Measurements from ENCODE around the gene WNT2.
"Not testable (repeated sequence)": the region's sequence is repeated elsewhere in the genome, so short reads cannot be mapped to it uniquely, and the experiment has no call there.

WNT2 gene

DNA sequence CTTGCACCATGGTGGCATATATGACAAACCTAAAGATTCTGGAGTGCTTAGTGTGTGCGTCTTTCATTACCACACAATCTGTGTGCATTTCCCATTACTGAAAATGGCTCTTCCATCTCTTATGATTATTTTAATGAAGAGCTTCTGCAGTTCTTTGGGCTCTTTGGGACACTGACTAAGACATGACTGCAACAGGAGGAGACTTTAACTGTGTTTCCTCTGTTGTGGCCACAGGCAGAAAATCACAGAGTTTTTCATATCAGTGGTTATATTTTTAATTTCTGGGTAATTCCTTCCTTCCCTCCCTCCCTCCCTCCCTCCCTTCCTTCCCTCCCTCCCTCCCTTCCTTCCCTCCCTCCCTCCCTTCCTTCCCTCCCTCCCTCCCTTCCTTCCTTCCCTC is 58.1 kb downstream of the WNT2 start:
- no peak for DNase-seq (ENCODE audit: low spot score)

GRCh38 chr7:117262546-117262945 is 60.3 kb downstream of the WNT2 start:
- no peak for DNase-seq (ENCODE audit: low spot score)

DNA sequence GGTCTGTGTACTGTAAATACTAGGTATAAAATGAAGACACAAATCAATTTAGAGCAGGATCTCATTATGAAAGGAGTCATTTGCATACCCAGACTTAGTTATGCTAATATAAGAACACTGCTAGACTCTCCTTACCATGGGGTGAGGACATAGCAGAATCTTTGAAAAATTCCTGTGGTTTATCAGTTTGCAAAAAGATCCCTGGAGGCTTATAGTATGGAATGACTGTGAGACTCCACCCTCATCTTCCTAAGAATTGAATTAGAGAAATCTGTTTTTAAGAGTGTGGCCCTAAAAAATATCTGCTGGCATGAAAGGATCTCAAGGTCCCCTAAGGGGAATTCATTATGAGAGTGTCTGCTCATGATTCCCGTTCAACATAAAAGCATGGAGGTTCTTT is 63.2 kb downstream of the WNT2 start:
- DNase-seq (ENCODE audit: low spot score): no peak

- no peak for DNase-seq (ENCODE audit: low spot score)
Observed at GRCh38 chr7:117251687-117252086, 71.2 kb downstream of the WNT2 start.

GRCh38 chr7:117250801-117251200 is 72.1 kb downstream of the WNT2 start:
- DNase-seq (ENCODE audit: low spot score): no peak

- DNase-seq (ENCODE audit: low spot score): no peak
Observed at GRCh38 chr7:117250245-117250644, 72.6 kb downstream of the WNT2 start.

GRCh38 chr7:117249696-117250095 is 73.2 kb downstream of the WNT2 start:
- no peak for DNase-seq (ENCODE audit: low spot score)

GRCh38 chr7:117248829-117249228 is 74.0 kb downstream of the WNT2 start:
- no peak for DNase-seq (ENCODE audit: low spot score)

GRCh38 chr7:117247809-117248208 is 75.0 kb downstream of the WNT2 start:
- DNase-seq (ENCODE audit: low spot score): no peak

GRCh38 chr7:117245703-117246102 is 77.2 kb downstream of the WNT2 start:
- DNase-seq (ENCODE audit: low spot score): not testable (repeated sequence)

DNA sequence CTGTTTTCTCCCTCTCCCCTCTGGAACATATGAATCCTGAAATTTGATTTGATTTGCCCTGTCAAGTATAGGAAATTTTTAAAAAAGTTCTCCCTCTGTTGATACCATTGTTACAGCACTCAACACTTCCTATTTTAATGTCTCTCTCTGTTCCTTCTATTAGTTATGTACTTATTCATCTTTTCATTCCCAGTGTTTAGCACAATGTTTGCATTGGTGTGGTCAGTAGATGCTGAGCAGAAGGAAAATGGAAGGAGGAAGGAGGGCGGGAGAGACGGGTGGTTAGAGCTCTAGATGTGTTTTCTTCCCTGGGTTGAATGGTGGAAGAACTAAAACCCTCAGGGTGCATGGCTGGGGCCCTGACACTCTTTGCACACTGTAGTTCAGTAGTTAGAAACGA is 79.5 kb downstream of the WNT2 start:
- DNase-seq (ENCODE audit: low spot score): no peak

GRCh38 chr7:117241088-117241487 is 81.8 kb downstream of the WNT2 start:
- DNase-seq (ENCODE audit: low spot score): no peak

DNA sequence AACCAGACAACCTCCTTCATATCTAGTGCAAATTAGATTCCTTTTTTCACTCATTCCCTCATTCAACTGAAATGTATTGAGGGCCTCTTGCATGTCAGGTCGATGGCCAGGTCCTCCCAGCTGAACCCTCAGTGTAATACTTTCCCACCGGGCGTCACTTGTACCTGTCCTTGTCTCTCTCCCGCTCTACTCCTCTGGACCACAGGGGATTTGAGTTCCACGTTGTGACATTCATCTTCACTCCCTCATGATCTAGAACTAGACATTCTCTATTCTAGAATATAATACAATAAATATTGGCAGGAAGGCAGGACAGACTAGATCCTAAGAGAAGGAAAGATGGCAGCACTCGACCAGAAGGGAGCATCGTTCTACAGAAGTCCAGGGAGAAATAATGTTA is 83.9 kb downstream of the WNT2 start:
- no peak for DNase-seq (ENCODE audit: low spot score)

DNA sequence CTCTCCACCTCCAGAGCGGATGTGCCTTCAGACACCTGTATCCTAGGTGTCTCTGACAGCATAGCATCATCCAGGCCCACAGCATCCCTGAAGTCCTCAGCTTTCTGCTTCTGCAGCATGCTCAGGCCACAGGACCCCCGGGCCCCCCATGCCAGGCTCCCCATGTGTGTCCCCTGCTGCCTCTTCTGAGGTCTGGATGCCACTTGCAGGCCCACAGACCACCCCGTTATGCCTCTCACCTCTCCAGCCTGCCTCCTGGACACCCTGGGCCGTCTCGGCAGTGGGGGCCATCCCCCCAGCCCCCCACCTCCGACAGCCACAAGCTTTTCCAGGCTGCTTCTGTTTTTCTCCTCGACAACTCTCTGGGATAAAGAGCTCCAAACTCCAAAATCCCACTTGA is 84.4 kb downstream of the WNT2 start:
- no peak for DNase-seq (ENCODE audit: low spot score)

- no peak for DNase-seq (ENCODE audit: low spot score)
Observed at GRCh38 chr7:117237646-117238045, 85.2 kb downstream of the WNT2 start.

DNA sequence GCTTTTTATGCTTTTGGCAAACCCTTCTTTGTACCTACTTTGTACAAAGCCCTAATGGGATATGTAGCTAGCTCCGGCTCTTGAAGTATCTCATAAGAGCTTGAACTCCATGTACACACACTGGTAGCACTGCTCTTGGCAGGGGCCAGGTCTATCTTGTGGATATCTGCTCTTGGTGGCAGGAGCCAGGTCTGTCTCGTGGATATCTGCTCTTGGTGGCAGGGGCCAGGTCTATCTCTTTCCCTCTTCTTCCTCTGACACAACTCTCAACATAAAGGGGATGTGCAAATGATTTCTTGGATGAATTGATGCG is 91.9 kb downstream of the WNT2 start:
- DNase-seq (ENCODE audit: low spot score): no peak

DNA sequence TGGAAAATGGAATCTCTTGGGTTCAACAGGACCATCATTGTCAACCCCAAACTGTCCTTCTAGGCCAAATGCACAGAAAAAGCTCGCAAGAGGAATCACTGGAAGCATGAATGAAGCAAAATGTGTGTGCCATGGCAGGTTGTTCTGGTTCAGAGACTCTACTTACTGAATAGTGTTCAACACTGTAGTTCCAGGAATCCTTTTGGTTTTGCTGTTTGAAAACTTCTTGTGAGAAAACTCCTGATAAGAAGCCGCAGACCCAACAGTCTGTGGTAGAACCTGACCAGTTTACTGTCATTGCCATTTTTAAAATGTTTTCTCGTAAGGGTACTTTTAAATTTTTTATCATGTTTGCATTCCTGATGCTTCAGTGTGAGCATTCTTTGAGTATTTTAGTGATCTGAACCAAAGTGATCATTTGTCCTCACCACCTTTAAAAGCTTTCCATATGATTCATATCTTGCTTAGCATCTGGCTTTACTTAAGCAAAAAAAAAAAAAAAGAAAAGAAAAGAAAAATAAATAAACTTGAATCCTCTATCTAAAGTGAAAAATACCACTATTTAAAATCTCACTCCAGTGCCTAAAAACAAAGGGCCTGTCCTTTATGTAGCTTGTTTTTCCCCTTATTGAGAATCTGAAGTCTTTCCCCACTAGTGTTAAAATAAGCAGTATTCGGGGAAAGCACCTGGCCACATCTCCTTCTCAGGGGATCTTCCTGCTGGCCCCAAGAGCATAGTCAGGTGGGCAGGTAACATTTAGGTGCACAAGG is 92.4 kb downstream of the WNT2 start:
- DNase-seq (ENCODE audit: low spot score): no peak

DNA sequence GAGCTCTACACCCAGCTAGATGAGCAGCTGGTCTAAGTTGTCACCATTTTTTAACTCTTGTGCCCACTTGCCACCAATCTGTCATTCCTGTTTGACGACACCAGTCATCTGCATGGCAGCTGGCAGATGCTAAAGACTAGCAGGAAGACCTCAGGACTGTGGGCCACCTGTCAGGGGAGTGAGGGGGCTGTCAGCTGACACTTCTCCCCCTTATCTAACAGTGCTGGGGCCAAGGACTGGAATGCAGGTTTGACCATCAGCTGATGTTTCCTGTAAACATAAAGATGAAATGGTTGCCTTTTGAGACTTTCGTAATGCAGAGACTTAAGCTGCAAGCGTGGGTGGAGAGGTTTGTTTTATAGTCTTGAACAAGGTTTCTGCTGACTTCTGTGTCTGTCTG is 93.5 kb downstream of the WNT2 start:
- DNase-seq (ENCODE audit: low spot score): no peak

DNA sequence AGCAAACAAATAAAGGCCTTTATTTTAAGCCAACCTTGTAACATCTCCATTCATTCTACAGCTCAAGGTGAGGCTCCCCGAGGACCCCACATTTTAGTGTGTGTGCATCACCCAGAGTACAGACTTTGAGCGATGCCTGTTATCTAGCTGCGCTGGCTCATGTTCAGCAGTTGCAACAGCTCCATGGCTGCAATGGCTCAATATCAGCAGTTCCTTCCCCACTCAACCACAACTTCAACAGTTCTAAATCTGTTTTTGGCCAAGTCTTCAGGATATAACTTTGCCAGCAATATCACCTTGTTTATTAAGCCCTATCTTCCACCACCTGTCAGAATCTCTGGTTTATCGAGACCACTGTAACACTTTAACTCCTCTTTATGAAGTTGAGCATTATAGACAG is 95.8 kb downstream of the WNT2 start:
- no peak for DNase-seq (ENCODE audit: low spot score)

DNA sequence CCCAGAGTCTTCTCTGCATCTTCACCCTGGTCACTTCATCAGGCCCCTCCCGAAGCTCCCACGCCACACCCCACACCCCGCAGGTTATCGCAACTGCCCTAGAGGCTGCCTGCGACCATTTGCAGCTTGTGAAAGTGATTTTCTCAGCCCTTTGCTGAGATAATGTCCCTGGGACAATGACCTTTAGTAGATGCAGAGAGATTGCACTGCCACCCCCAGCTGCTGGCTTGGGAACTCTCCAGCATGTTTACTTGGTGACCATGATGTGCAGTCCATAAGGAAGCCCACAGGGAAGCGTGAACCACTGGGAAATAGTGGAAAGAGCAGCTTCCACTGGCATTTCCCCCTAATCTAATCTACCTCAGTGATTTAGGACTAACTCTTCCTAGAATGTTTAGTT is 97.3 kb downstream of the WNT2 start:
- no peak for DNase-seq (ENCODE audit: low spot score)

Measured in CD4-positive, alpha-beta T cell treated with Interleukin-15 for 4 hours (primary cell).